Stimulated activated CD8-positive, alpha-beta memory T cell treated with anti-CD3 and anti-CD28 coated beads, Interleukin-7, amount 100 ng/mL, for 24 hours (primary cell): ENCODE results near the gene SH3BGRL2.
"Not testable (repeated sequence)": the region's sequence is repeated elsewhere in the genome, so short reads cannot be mapped to it uniquely, and the experiment has no call there.

Experiments used
- DNase-seq: peaks from one replicate; pipeline ENCODE4 v3.0.0-alpha.2; 2020; ENCODE audit warnings: low read depth

The SH3BGRL2 gene

GRCh38 chr6:79649016-79649415 lies 17.9 kb downstream of the SH3BGRL2 start:
- no peak for DNase-seq

- no peak for DNase-seq
Observed at GRCh38 chr6:79650950-79651349, 19.8 kb downstream of the SH3BGRL2 start.

- DNase-seq = no peak
Observed at GRCh38 chr6:79656134-79656533, 25.0 kb downstream of the SH3BGRL2 start.

- no peak for DNase-seq
Observed at GRCh38 chr6:79657238-79657637, 26.1 kb downstream of the SH3BGRL2 start.

GRCh38 chr6:79663655-79664054 lies 32.5 kb downstream of the SH3BGRL2 start:
- not testable (repeated sequence) for DNase-seq

GRCh38 chr6:79665725-79666551 lies 34.8 kb downstream of the SH3BGRL2 start:
- no peak for DNase-seq

- DNase-seq = no peak
Observed at GRCh38 chr6:79666634-79667033, 35.5 kb downstream of the SH3BGRL2 start.

- no peak for DNase-seq
Observed at GRCh38 chr6:79668381-79668780, 37.3 kb downstream of the SH3BGRL2 start.

- no peak for DNase-seq
Observed at GRCh38 chr6:79669766-79670165, 38.6 kb downstream of the SH3BGRL2 start.

GRCh38 chr6:79670789-79671188 lies 39.7 kb downstream of the SH3BGRL2 start:
- DNase-seq = no peak

GRCh38 chr6:79671600-79672266 lies 40.6 kb downstream of the SH3BGRL2 start:
- DNase-seq = no peak

- DNase-seq = no peak
Observed at GRCh38 chr6:79672631-79673111, 41.5 kb downstream of the SH3BGRL2 start.

GRCh38 chr6:79673947-79674346 lies 42.8 kb downstream of the SH3BGRL2 start:
- DNase-seq = no peak

GRCh38 chr6:79676785-79677736 lies 45.9 kb downstream of the SH3BGRL2 start:
- no peak for DNase-seq

GRCh38 chr6:79682682-79683081 lies 51.6 kb downstream of the SH3BGRL2 start:
- not testable (repeated sequence) for DNase-seq

- DNase-seq = no peak
Observed at GRCh38 chr6:79684876-79685275, 53.7 kb downstream of the SH3BGRL2 start.

GRCh38 chr6:79686707-79687309 lies 55.7 kb downstream of the SH3BGRL2 start:
- DNase-seq = no peak

- DNase-seq = no peak
Observed at GRCh38 chr6:79687759-79688158, 56.6 kb downstream of the SH3BGRL2 start.

- DNase-seq = no peak
Observed at GRCh38 chr6:79694156-79694555, 63.0 kb downstream of the SH3BGRL2 start.

GRCh38 chr6:79694623-79695343 lies 63.7 kb downstream of the SH3BGRL2 start:
- no peak for DNase-seq

GRCh38 chr6:79697430-79697829 lies 66.3 kb downstream of the SH3BGRL2 start:
- DNase-seq = no peak
